ENCODE data around the gene CREB3L1.

DNA sequence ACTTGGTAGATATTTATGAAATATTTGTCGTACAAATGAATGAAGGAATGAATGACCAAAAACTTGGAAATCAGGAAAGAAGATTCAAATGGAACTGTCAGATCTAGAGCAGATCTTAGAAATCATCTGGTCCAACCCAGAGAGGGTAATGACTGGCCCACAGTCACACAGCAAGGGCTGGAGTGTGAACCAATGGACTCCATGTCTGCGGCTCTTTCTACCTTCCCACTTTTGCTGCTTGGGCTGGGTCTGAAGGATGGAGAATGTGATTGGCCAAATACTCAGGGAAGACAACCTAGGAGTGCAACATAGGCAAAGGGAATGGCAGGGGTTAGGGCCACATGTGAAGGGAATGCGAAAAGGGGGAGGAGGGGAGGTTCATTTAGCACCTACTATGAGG lies 64.0 kb downstream of the CREB3L1 start:
- TF ChIP-seq, protein P1, sequence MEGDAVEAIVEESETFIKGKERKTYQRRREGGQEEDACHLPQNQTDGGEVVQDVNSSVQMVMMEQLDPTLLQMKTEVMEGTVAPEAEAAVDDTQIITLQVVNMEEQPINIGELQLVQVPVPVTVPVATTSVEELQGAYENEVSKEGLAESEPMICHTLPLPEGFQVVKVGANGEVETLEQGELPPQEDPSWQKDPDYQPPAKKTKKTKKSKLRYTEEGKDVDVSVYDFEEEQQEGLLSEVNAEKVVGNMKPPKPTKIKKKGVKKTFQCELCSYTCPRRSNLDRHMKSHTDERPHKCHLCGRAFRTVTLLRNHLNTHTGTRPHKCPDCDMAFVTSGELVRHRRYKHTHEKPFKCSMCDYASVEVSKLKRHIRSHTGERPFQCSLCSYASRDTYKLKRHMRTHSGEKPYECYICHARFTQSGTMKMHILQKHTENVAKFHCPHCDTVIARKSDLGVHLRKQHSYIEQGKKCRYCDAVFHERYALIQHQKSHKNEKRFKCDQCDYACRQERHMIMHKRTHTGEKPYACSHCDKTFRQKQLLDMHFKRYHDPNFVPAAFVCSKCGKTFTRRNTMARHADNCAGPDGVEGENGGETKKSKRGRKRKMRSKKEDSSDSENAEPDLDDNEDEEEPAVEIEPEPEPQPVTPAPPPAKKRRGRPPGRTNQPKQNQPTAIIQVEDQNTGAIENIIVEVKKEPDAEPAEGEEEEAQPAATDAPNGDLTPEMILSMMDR (IDR thresholded peaks at IDR 0.05): no peak
- no peak for TF ChIP-seq EZH2phosphoT487 (IDR thresholded peaks at IDR 0.05)
